Aorta (tissue), 5 donors: ENCODE results near the gene TCF7L1. TPM values are rescaled to one million over a fixed set of nuclear protein-coding genes. Genes with fewer than 3 reads are reported as not detected.

ENCODE experiments used
- ATAC-seq: fragments of 200-7000 bp; cut with Tn5 transposase; one replicate; pipeline ENCODE4 v1.9.1; 2022; ENCODE audit warnings: moderate library complexity; ENCODE audit not compliant: low FRiP score
- DNase-seq, 2 donors: peaks; one replicate each; pipeline ENCODE4 v3.0.0-alpha.2; 2020
- H3K27ac ChIP-seq, 2 donors: one replicate each; pipeline ENCODE4 v1.5.1; 2013; ENCODE audit warnings: low read length in 2 of 2, mild to moderate bottlenecking in 2 of 2, moderate library complexity in 2 of 2, control low read depth in 1 of 2, inconsistent platforms in 1 of 2, low read depth in 1 of 2
- H3K27me3 ChIP-seq, 2 donors: one replicate each; pipeline ENCODE4 v1.6.1; 2013; ENCODE audit warnings: control low read depth in 1 of 2, low read length in 1 of 2, mild to moderate bottlenecking in 1 of 2, moderate library complexity in 1 of 2; ENCODE audit not compliant: insufficient read depth in 2 of 2, control insufficient read depth in 1 of 2
- H3K36me3 ChIP-seq, 2 donors: one replicate each; pipeline ENCODE4 v1.6.1; 2013; ENCODE audit warnings: control low read depth in 1 of 2, low read length in 1 of 2, mild to moderate bottlenecking in 1 of 2; ENCODE audit not compliant: insufficient read depth in 2 of 2, control insufficient read depth in 1 of 2
- H3K4me1 ChIP-seq, 2 donors: one replicate each; pipeline ENCODE4 v1.6.1; 2013; ENCODE audit warnings: low read length in 2 of 2, control low read depth in 1 of 2, mild to moderate bottlenecking in 1 of 2, moderate library complexity in 1 of 2; ENCODE audit not compliant: insufficient read depth in 2 of 2, control insufficient read depth in 1 of 2
- H3K4me3 ChIP-seq, 2 donors: one replicate each; pipeline ENCODE4 v1.5.1; 2013; ENCODE audit warnings: low read length in 2 of 2, control low read depth in 1 of 2, mild to moderate bottlenecking in 1 of 2
- H3K9me3 ChIP-seq: one replicate; pipeline ENCODE4 v1.6.1; 2013; ENCODE audit warnings: mild to moderate bottlenecking, low read length; ENCODE audit not compliant: control insufficient read depth
- WGBS, 2 donors: extraction: QIAGEN DNeasy Blood & Tissue Kit; methylation state at CpG; one replicate each; pipeline ENCODE4 v1.1.7; 2013; 5-methylcytosine and 5-hydroxymethylcytosine counted together
- intact Hi-C, 2 donors: fragments of 100-400 bp; cut with DNase I; formaldehyde crosslinking; loops; one replicate each; pipeline versions ENCODE4 v1.14.2 to v1.15.0; 2022
- polyA plus RNA-seq, 2 donors: library from polyadenylated mRNA; stranded (reverse); fragments of 200-250 nt; gene quantifications; one replicate each; pipeline ENCODE4 v1.2.3, GENCODE V29; 2013
- total RNA-seq, 2 donors: library from RNA; stranded (reverse); fragmentation: NEBNext Ultra II Directional; extraction: Animal tissue kit (Norgen Biotek cat#: 25700); gene quantifications; one replicate each; pipeline ENCODE4 v1.2.1, GENCODE V29; 2021
- donor health status: healthy with polysubstance abuse.
- donor health status: Bipolar disorder and iron deficiency.
- donor health status: DM: no; HTN: no; CAD: no.
- donor health status: DM: no; HTN: no; CAD: no.
- donor health status: DM: yes; HTN: yes; CAD: no.

Gene TCF7L1
- total and polyA plus RNA-seq, 4 donors = 14.1 to 39.5 (median 31.8) TPM

DNA sequence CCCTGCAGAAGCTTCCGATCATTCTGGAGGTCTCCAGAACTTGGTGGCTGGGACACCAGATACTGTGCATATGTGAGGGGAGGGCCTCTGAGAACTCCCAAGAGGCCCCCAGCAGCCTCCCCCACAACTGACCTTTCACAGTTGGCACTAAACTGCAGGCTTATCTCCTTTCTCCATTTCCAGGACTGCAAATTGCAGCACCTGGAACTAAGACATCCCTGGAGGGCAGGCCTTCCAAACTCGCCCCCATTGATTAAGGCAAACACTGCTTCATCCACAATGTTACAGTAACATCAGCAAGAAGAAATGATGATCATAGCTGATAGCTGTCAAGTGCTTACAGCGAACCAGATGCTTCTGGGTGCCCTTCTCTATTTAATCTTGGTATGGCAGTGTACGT, 126.7 kb downstream of the TCF7L1 start:
- H3K27ac ChIP-seq = peak overlapping the region in 1 of 2 donors; percentile 23
- peaks cover 0 to 7% of the 10 kb centered on the region in 2 donors for H3K4me1 ChIP-seq
- no peak for DNase-seq
- 39% methylated on average over 4 of the region's 4 CpGs for WGBS, 2 donors
- no peaks in the 10 kb centered on the region for H3K36me3 ChIP-seq
- no peak for ATAC-seq
- no peak overlapping the region for H3K4me3 ChIP-seq
- intact Hi-C loops = no loop called here
- H3K9me3 ChIP-seq = no peaks in the 10 kb centered on the region
- no peaks in the 10 kb centered on the region for H3K27me3 ChIP-seq

GRCh38 chr2:85263591-85263990, 130.4 kb downstream of the TCF7L1 start:
- ATAC-seq = no peak
- no peaks in the 10 kb centered on the region for H3K36me3 ChIP-seq
- no peaks in the 10 kb centered on the region for H3K9me3 ChIP-seq
- H3K4me1 ChIP-seq = peaks cover 0 to 8% of the 10 kb centered on the region in 2 donors
- H3K27me3 ChIP-seq = no peaks in the 10 kb centered on the region
- 92 to 95% methylated on average over 8 of the region's 8 CpGs for WGBS, 2 donors
- DNase-seq = no peak
- peak overlapping the region in 1 of 2 donors; percentile 98 for H3K27ac ChIP-seq
- no peak overlapping the region for H3K4me3 ChIP-seq
- intact Hi-C loops = no loop called here

DNA sequence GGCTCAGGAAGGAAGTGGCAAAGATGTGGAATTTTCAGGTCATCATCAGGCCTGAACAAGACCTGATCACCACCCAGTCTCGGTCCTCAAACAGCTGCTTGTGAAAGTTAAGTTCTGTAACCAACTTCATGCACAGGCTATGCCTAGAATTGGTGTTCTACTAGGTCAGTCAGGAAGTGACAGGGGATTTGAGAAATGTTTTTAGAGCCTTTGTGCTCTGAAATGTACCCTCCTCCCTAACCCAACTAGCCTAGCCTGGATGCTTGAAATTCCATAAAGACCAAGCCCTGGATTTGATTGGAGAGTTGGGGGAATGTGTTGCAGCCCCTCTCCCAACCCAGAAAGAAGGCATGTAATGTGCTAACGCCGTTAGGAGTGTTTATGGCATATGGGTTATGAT, 131.3 kb downstream of the TCF7L1 start:
- H3K27ac ChIP-seq = peak overlapping the region in 1 of 2 donors; percentile 98
- intact Hi-C loops = no loop called here
- DNase-seq (no peak), ATAC-seq (no peak)
- 13 to 63% methylated on average over 3 of the region's 3 CpGs for WGBS, 2 donors
- no peaks in the 10 kb centered on the region for H3K27me3 ChIP-seq
- H3K4me1 ChIP-seq = peaks cover 0 to 8% of the 10 kb centered on the region in 2 donors
- H3K9me3 ChIP-seq = no peaks in the 10 kb centered on the region
- no peak overlapping the region for H3K4me3 ChIP-seq
- H3K36me3 ChIP-seq = no peaks in the 10 kb centered on the region

DNA sequence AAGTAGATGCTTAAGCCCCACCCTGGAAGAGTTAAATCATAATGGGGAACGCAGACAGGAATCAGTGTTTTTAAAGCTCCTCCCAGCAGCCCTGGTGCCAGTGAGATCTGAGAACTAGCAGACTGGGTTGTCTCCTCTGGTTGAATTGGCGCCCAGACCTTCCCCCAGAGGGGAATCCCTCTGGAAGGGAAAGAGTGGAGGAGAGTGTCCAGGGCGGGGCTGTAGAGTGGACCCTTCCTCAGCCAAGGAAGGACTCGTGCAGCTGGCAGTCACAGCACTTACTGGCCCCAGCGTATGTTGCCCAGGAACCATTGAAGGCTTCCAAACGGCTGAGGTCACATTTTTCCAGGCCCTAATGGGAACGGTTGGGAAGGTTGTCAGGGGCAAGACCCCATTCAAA, 132.1 kb downstream of the TCF7L1 start:
- DNase-seq (peak in 1 of 2 donors; percentile 71), ATAC-seq (peak; percentile 82)
- Histone ChIP-seq H3K36me3 (no peaks in the 10 kb centered on the region), H3K9me3 (no peaks in the 10 kb centered on the region), H3K4me3 (no peak overlapping the region), H3K27me3 (no peaks in the 10 kb centered on the region), H3K27ac (peak overlapping the region in 1 of 2 donors; percentile 98), H3K4me1 (peaks cover 0 to 9% of the 10 kb centered on the region in 2 donors)
- intact Hi-C loops = no loop called here
- 3 to 8% methylated on average over 7 of the region's 7 CpGs for WGBS, 2 donors

GRCh38 chr2:85266146-85267041, 133.2 kb downstream of the TCF7L1 start:
- H3K36me3 ChIP-seq = no peaks in the 10 kb centered on the region
- peak overlapping the region in 1 of 2 donors; percentile 45 for H3K27ac ChIP-seq
- WGBS, 2 donors = 51 to 56% methylated on average over 7 of the region's 7 CpGs
- H3K27me3 ChIP-seq = no peaks in the 10 kb centered on the region
- ATAC-seq (peak; percentile 76), DNase-seq (peak; percentile 77 to 94)
- peaks cover 0 to 9% of the 10 kb centered on the region in 2 donors for H3K4me1 ChIP-seq
- no peak overlapping the region for H3K4me3 ChIP-seq
- intact Hi-C loops = no loop called here
- H3K9me3 ChIP-seq = no peaks in the 10 kb centered on the region

DNA sequence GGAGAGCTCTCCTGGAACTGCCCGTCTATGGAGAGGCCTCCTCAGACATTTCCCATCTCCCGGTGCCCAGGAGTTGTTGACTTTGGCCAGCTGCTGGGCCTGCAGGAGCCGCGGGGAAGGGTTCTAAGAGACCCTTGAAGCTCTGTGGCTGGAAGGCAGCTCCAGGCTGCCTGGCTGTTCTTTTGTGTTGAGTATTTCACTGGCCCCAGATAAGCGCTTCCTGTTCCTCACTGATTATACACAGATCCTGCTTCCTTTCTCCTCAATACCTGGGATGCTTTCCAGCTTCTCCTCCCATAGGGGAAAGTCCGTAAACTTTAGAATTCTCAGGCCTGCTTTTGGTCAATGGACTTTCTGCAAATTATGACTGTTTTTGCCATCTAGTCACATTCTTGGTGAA, 136.8 kb downstream of the TCF7L1 start:
- Histone ChIP-seq H3K27me3 (no peaks in the 10 kb centered on the region), H3K36me3 (no peaks in the 10 kb centered on the region), H3K27ac (no peak overlapping the region), H3K4me3 (no peak overlapping the region), H3K9me3 (no peaks in the 10 kb centered on the region), H3K4me1 (peaks cover 0 to 7% of the 10 kb centered on the region in 2 donors)
- DNase-seq (no peak), ATAC-seq (peak; percentile 42)
- intact Hi-C loops = no loop called here
- 6 to 10% methylated on average over 6 of the region's 6 CpGs for WGBS, 2 donors

- no peak overlapping the region for H3K27ac ChIP-seq
- H3K9me3 ChIP-seq = no peaks in the 10 kb centered on the region
- no peaks in the 10 kb centered on the region for H3K36me3 ChIP-seq
- DNase-seq (no peak), ATAC-seq (no peak)
- intact Hi-C loops = no loop called here
- peaks cover 0 to 3% of the 10 kb centered on the region in 2 donors for H3K4me1 ChIP-seq
- no peaks in the 10 kb centered on the region for H3K27me3 ChIP-seq
- H3K4me3 ChIP-seq = no peak overlapping the region
- 92 to 94% methylated on average over 6 of the region's 6 CpGs for WGBS, 2 donors
These were observed 139.2 kb downstream of the TCF7L1 start for GRCh38 chr2:85272357-85272756.

DNA sequence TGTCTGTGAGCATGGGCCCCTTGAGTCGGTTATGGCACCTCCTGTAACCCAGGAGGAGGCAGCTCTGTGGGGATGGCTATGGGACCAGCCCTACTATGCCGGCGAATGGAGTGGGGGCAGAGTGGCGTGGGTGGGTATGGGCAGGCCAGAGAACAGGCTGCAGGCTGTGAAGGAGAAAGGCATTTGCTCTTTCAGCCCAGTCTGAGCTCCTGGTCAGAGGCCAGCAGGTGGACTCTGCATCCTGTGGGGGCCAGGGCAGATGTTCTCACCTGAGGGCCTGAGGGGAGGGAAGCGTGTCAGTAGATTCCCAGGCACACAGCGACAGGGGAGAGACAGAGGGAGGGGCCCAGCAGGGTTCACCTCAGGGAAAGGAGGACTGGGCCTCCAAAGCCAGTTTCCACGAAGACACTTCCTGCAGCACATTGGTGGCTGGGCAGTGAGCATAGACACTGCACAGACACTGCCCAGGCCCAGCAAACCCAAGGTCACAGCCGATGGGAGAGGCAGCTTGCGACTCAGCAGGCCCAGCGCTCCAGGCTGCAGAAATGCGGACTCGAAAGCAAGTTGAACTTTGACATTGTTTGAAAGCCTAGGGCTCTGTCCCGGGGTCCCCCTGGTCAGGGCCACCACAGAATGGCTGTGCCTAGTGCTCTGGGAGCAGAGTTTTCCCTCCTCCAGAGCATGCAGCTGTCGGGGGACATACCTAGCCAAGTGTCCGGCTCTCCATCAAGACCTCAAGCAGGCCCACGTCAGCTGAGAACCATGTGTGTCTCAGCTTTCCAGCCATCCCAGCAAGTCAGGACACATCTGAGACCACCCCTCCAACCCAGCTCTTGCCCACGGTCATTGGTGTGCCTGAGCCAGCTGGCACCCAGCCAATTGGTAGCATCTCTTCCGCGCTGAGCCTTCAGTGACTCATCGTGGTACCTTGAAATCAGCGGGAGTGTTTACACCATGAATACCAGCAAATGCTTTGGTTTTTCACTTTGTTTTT, 140.8 kb downstream of the TCF7L1 start:
- ATAC-seq (no peak), DNase-seq (no peak)
- Histone ChIP-seq H3K4me3 (no peak overlapping the region), H3K27me3 (no peaks in the 10 kb centered on the region), H3K4me1 (peaks cover 0 to 5% of the 10 kb centered on the region in 2 donors), H3K9me3 (no peaks in the 10 kb centered on the region), H3K36me3 (no peaks in the 10 kb centered on the region), H3K27ac (no peak overlapping the region)
- WGBS, 2 donors = 61 to 68% methylated on average over 21 of the region's 21 CpGs
- intact Hi-C loops = no loop called here
